ENCODE results near the gene GAGE12C.
"Not testable (repeated sequence)": the region's sequence is repeated elsewhere in the genome, so short reads cannot be mapped to it uniquely, and the experiment has no call there.

Gene GAGE12C

DNA sequence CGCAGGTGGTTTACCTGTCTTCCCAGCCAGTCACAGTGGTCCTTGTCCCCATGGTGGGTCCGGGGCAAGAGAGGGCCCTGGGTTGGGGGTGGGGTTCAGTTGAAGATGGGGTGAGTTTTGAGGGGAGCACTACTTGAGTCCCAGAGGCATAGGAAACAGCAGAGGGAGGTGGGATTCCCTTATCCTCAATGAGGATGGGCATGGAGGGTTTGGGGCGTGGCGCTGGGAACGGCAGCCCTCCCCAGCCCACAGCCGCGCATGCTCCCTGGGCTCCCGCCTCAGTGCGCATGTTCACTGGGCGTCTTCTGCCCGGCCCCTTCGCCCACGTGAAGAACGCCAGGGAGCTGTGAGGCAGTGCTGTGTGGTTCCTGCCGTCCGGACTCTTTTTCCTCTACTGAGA is at the start of gene GAGE12C:
TSS of gene GAGE12C (plus strand) at position 301 of the 400 bp plus-strand sequence. CDS start 1,155 bp downstream, outside the sequence.
- not testable (repeated sequence) for DNase-seq (ENCODE audit: low read depth)

- not testable (repeated sequence) for DNase-seq (ENCODE audit: low read depth)
These were observed 9.5 kb downstream of the GAGE12C start, which contains the start of gene GAGE12D for GRCh38 chrX:49541433-49541832. GAGE12D (plus strand) TSS chrX:49541733; CDS start chrX:49542888, 1,155 bp downstream.

GRCh38 chrX:49550989-49551388 is 19.0 kb downstream of the GAGE12C start, which contains the start of gene GAGE12E:
GAGE12E (plus strand) TSS chrX:49551289; CDS start chrX:49552444, 1,155 bp downstream.
- not testable (repeated sequence) for DNase-seq (ENCODE audit: low read depth)

DNA sequence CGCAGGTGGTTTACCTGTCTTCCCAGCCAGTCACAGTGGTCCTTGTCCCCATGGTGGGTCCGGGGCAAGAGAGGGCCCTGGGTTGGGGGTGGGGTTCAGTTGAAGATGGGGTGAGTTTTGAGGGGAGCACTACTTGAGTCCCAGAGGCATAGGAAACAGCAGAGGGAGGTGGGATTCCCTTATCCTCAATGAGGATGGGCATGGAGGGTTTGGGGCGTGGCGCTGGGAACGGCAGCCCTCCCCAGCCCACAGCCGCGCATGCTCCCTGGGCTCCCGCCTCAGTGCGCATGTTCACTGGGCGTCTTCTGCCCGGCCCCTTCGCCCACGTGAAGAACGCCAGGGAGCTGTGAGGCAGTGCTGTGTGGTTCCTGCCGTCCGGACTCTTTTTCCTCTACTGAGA is 28.6 kb downstream of the GAGE12C start, which contains the start of gene GAGE12F:
TSS of gene GAGE12F (plus strand) at position 301 of the 400 bp plus-strand sequence. CDS start 1,155 bp downstream, outside the sequence.
- not testable (repeated sequence) for DNase-seq (ENCODE audit: low read depth)

DNA sequence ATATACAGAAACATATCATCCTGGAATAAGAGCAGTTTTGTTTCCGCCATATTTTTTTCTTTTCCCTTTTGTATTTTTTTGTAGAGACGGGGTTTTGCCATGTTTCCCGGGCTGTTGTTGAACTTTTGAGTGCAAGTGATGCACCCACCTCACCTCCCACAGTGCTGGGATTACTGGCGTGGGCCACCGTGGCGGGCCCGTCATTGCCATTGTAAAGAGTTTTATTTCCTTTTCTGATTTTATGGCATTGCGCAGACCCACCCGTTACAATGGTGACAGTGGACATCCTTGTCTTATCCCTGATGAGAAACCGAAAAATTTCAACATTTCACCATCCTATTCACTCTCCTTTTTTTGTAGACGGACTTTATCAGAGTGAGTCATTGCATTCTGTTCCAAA is 36.8 kb downstream of the GAGE12C start:
- DNase-seq (ENCODE audit: low read depth), result not testable (repeated sequence)

DNA sequence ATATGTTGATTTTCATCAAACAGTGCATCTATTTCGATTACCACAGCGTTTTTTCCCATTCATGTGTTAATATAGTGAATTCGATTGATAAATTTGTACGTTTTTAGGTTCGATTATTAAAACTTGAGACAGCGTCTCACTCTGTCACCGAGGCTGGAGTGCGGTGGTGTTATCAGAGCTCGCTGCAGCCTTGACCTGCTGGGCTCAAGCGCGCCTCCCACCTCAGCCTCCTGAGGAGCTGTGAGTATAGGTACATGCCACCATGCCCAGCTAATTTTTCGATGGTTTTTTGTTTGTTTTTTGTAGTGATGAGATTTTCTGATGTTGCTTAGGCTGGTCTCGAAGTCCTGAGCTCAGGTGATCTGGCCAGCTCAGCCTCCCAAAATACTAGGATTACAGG is 37.2 kb downstream of the GAGE12C start:
- not testable (repeated sequence) for DNase-seq (ENCODE audit: low read depth)

DNA sequence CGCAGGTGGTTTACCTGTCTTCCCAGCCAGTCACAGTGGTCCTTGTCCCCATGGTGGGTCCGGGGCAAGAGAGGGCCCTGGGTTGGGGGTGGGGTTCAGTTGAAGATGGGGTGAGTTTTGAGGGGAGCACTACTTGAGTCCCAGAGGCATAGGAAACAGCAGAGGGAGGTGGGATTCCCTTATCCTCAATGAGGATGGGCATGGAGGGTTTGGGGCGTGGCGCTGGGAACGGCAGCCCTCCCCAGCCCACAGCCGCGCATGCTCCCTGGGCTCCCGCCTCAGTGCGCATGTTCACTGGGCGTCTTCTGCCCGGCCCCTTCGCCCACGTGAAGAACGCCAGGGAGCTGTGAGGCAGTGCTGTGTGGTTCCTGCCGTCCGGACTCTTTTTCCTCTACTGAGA is 38.1 kb downstream of the GAGE12C start, which contains the start of gene GAGE12G:
TSS of gene GAGE12G (plus strand) at position 301 of the 400 bp plus-strand sequence. CDS start 1,155 bp downstream, outside the sequence.
- not testable (repeated sequence) for DNase-seq (ENCODE audit: low read depth)

GRCh38 chrX:49579649-49580048 is 47.7 kb downstream of the GAGE12C start, which contains the start of gene GAGE12H:
GAGE12H (plus strand) TSS chrX:49579949; CDS start chrX:49581104, 1,155 bp downstream.
- not testable (repeated sequence) for DNase-seq (ENCODE audit: low read depth)
